HEK293 (cell line): Measurements from ENCODE around the gene UACA.

Experiments
- PATZ1 ChIP-seq: fragments of 450-650 bp; formaldehyde crosslinking; IDR thresholded peaks from 2 replicates; pipeline ENCODE4 v1.5.1; 2016; ENCODE audit warnings: missing biosample characterization, missing genetic modification characterization
- SETDB1 ChIP-seq: IDR thresholded peaks from one replicate; pipeline ENCODE4 v1.6.1; 2017; ENCODE audit warnings: mild to moderate bottlenecking, low read length, moderate library complexity, mixed read lengths; ENCODE audit not compliant: insufficient read length
- YY1 ChIP-seq: fragments of 450-650 bp; formaldehyde crosslinking; IDR thresholded peaks from 2 replicates; pipeline ENCODE4 v1.5.1; 2018; ENCODE audit warnings: missing biosample characterization, missing genetic modification characterization
- ZNF155 ChIP-seq: fragments of 450-650 bp; formaldehyde crosslinking; IDR thresholded peaks from 2 replicates; pipeline ENCODE4 v1.5.1; 2016; ENCODE audit warnings: missing biosample characterization, missing genetic modification characterization
- ZNF292 ChIP-seq: fragments of 450-650 bp; formaldehyde crosslinking; IDR thresholded peaks from 2 replicates; pipeline ENCODE4 v1.5.1; 2016; ENCODE audit warnings: low read depth, missing biosample characterization, missing genetic modification characterization, borderline replicate concordance

GRCh38 chr15:70770863-70771262 lies 7.5 kb upstream of the UACA start:
- TF ChIP-seq ZNF292 (tag by site-specific recombination), result no peak
- no peak for TF ChIP-seq PATZ1 (tag by site-specific recombination)
- no peak for TF ChIP-seq ZNF155 (tag by site-specific recombination)
- TF ChIP-seq YY1 (tag by site-specific recombination), result no peak
- no peak for TF ChIP-seq SETDB1
